Neutrophil (primary cell): Measurements from ENCODE around the gene GSTA5.
"Not testable (repeated sequence)": the region's sequence is repeated elsewhere in the genome, so short reads cannot be mapped to it uniquely, and the experiment has no call there.

ENCODE experiments used
- H3K27ac ChIP-seq: fragments of 200-600 bp; sonication (generic); 2 replicates; pipeline ENCODE4 v1.5.1; 2016; ENCODE audit warnings: mild to moderate bottlenecking, moderate library complexity
- H3K27me3 ChIP-seq: fragments of 200-600 bp; sonication (generic); 2 replicates; pipeline ENCODE4 v1.6.0; 2016; ENCODE audit warnings: mild to moderate bottlenecking
- H3K36me3 ChIP-seq: fragments of 200-600 bp; sonication (generic); 2 replicates; pipeline ENCODE4 v1.5.1; 2017
- H3K4me1 ChIP-seq, 2 experiments: fragments of 200-600 bp in 1 of 2; sonication (generic) in 1 of 2; 1 replicate in 1 of 2; 2 replicates in 1 of 2; pipeline versions ENCODE4 v1.5.1 to v1.6.1; 2013 to 2016; ENCODE audit warnings: low read depth in 1 of 2, low read length in 1 of 2, mild to moderate bottlenecking in 1 of 2, moderate library complexity in 1 of 2; ENCODE audit not compliant: control insufficient read depth in 1 of 2, insufficient read depth in 1 of 2
- H3K4me3 ChIP-seq, 2 experiments: fragments of 200-600 bp in 1 of 2; sonication (generic) in 1 of 2; 1 replicate in 1 of 2; 2 replicates in 1 of 2; pipeline ENCODE4 v1.5.1; 2013 to 2016; ENCODE audit warnings: low read depth in 1 of 2, low read length in 1 of 2, mild to moderate bottlenecking in 1 of 2, moderate library complexity in 1 of 2
- H3K9me3 ChIP-seq: fragments of 200-600 bp; sonication (generic); 2 replicates; pipeline ENCODE4 v1.5.1; 2016
- CTCF ChIP-seq: fragments of 200-600 bp; sonication (generic); IDR thresholded peaks from 2 replicates; pipeline ENCODE4 v1.5.1; 2016; ENCODE audit warnings: antibody characterized with exemption

GSTA5 gene

GRCh38 chr6:52868240-52868639, 27.6 kb upstream of the GSTA5 start:
- Histone ChIP-seq H3K4me1 (no peaks in the 10 kb centered on the region), H3K4me3 (no peak overlapping the region), H3K27me3 (peaks cover 3% of the 10 kb centered on the region), H3K27ac (no peak overlapping the region), H3K36me3 (no peaks in the 10 kb centered on the region), H3K9me3 (no peaks in the 10 kb centered on the region)
- TF ChIP-seq CTCF = no peak

DNA sequence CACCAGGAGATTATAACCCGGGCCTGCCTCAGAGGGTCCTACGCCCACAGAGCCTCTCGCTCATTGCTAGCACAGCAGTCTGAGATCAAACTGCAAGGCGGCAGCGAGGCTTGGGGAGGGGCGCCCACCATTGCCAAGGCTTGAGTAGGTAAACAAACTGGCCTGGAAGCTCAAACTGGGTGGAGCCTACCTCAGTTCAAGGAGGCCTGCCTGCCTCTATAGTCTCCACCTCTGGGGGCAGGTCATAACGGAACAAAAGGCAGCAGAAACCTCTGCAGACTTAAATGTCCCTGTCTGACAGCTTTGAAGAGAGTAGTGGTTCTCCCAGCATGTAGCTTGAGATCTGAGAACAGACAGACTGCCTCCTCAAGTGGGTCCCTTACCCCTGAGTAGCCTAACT, 20.5 kb upstream of the GSTA5 start:
- H3K4me3 ChIP-seq, H3K27ac ChIP-seq, H3K36me3 ChIP-seq, H3K4me1 ChIP-seq, H3K27me3 ChIP-seq, H3K9me3 ChIP-seq: not testable (repeated sequence)

DNA sequence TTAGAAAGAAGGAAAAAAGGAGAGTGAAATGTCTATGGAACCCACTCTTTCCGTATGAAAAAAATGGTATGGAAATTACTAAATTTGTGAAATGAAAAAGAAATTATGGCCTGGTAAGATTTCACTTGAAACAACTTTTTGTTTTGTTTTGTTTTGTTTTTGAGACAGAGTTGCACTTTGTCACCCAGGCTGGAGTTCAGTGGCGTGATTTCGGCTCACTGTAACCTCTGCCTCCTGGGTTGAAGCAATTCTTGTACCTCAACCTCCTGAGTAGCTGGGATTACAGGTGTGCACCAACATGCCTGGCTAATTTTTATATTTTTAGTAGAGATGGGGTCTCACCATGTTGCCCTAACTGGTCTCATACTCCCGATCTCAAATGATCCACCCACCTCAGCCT, 17.8 kb upstream of the GSTA5 start:
- Histone ChIP-seq H3K36me3 (no peaks in the 10 kb centered on the region), H3K27me3 (no peaks in the 10 kb centered on the region), H3K9me3 (no peaks in the 10 kb centered on the region), H3K4me1 (no peaks in the 10 kb centered on the region), H3K27ac (no peak overlapping the region), H3K4me3 (no peak overlapping the region)
- TF ChIP-seq CTCF = no peak

DNA sequence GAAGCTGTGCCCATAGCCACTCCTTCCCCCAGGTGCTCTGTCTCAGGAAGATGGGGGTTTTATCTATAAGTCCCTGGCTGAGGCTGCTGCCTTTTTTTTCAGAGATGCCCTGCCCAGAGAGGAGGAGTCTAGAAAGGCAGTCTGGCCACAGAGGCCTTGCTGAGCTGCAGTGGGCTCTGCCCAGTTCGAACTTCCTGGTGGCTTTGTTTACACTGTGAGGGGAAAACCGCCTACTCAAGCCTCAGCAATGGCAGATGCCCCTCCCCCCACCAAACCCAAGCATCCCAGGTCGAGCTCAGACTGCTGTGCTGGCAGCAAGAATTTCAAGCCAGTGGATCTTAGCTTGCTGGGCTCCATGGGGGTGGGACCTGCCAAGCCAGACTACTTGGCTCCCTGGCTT, 15.5 kb upstream of the GSTA5 start:
- H3K9me3 ChIP-seq, H3K4me1 ChIP-seq, H3K27ac ChIP-seq, H3K27me3 ChIP-seq, H3K4me3 ChIP-seq, H3K36me3 ChIP-seq: not testable (repeated sequence)

- TF ChIP-seq CTCF = no peak
- no peak overlapping the region for H3K27ac ChIP-seq
- no peaks in the 10 kb centered on the region for H3K9me3 ChIP-seq
- no peaks in the 10 kb centered on the region for H3K36me3 ChIP-seq
- H3K4me3 ChIP-seq = no peak overlapping the region
- no peaks in the 10 kb centered on the region for H3K27me3 ChIP-seq
- no peaks in the 10 kb centered on the region for H3K4me1 ChIP-seq
Measured at GRCh38 chr6:52849137-52849536, 8.5 kb upstream of the GSTA5 start.

DNA sequence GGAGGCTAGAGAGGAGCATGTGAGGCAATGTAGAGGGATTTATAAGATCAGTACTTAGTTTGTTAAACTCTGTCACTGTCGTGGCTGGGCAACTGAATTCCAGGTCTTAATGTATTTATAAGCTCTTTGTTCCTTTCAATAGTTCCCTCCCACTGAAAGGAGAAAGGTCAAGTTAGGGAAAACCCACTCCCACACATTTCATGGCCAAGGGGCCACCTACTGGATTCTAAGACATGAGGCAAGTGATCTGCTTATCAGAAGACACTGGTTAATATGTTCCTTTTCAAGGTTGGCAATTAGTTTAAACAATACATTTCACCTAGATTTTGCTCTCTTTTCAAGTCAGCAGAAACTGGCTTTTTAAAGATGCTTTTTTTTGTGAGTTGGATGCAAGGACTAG, 5.4 kb upstream of the GSTA5 start:
- H3K4me3 ChIP-seq = no peak overlapping the region
- no peaks in the 10 kb centered on the region for H3K4me1 ChIP-seq
- TF ChIP-seq CTCF = no peak
- H3K27me3 ChIP-seq = no peaks in the 10 kb centered on the region
- no peaks in the 10 kb centered on the region for H3K36me3 ChIP-seq
- H3K9me3 ChIP-seq = no peaks in the 10 kb centered on the region
- no peak overlapping the region for H3K27ac ChIP-seq

DNA sequence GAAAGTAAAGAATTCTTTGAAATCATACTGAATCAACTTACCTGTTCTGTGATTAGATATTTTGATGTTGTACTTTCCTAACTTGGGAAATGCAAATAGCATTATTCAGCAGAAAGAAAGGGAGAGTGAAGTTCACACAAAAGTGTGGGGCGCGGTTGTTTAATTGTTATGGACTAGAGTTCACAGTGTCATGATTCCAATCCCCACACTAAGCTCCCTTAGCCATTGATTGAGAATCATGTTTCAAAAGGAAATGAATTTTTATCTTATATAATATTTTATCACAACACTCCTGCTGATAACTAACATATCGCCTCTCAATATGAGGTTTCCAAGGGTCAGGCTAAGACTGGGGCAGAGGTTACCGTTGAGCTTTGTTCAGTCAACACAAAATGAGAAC, 3.0 kb upstream of the GSTA5 start:
- no peaks in the 10 kb centered on the region for H3K36me3 ChIP-seq
- H3K9me3 ChIP-seq = no peaks in the 10 kb centered on the region
- H3K4me3 ChIP-seq = no peak overlapping the region
- peaks cover 4% of the 10 kb centered on the region for H3K27me3 ChIP-seq
- H3K4me1 ChIP-seq = no peaks in the 10 kb centered on the region
- no peak overlapping the region for H3K27ac ChIP-seq
- no peak for TF ChIP-seq CTCF
